GM23338 (cell line): ENCODE results near the gene HNRNPC. TPM values are rescaled to one million over a fixed set of nuclear protein-coding genes. Genes with fewer than 3 reads are reported as not detected.

ENCODE experiments used
- ATAC-seq: fragments of 200-7000 bp; cut with Tn5 transposase; 3 replicates; pipeline ENCODE4 v1.9.1; 2020
- DNase-seq: peaks from one replicate; pipeline ENCODE4 v3.0.0-alpha.2; 2015; ENCODE audit warnings: low spot score
- H2AFZ ChIP-seq: fragments of 200-600 bp; sonication (generic); 2 replicates; pipeline ENCODE4 v1.8.0; 2016; ENCODE audit warnings: antibody characterized with exemption, mild to moderate bottlenecking, moderate library complexity
- H3F3A ChIP-seq: fragments of 200-600 bp; sonication (generic); replicated peaks from 2 replicates; pipeline ENCODE4 v1.8.0; 2017; ENCODE audit warnings: antibody characterized with exemption, mixed run types, low read depth
- H3K27ac ChIP-seq: fragments of 200-600 bp; sonication (generic); 2 replicates; pipeline ENCODE4 v1.6.1; 2016; ENCODE audit warnings: low read depth
- H3K27me3 ChIP-seq: fragments of 200-600 bp; sonication (generic); 2 replicates; pipeline ENCODE4 v1.8.0; 2016; ENCODE audit warnings: mild to moderate bottlenecking, mixed run types, moderate library complexity; ENCODE audit not compliant: insufficient read depth
- H3K36me3 ChIP-seq: fragments of 200-600 bp; sonication (generic); 2 replicates; pipeline ENCODE4 v1.8.0; 2016; ENCODE audit warnings: mild to moderate bottlenecking; ENCODE audit not compliant: insufficient read depth
- H3K4me1 ChIP-seq: fragments of 200-600 bp; sonication (generic); 2 replicates; pipeline ENCODE4 v1.8.0; 2016; ENCODE audit warnings: mild to moderate bottlenecking, moderate library complexity; ENCODE audit not compliant: insufficient read depth
- H3K4me2 ChIP-seq: fragments of 200-600 bp; sonication (generic); 2 replicates; pipeline ENCODE4 v1.7.1; 2017; ENCODE audit warnings: mixed run types
- H3K4me3 ChIP-seq: fragments of 200-600 bp; sonication (generic); 2 replicates; pipeline ENCODE4 v1.6.1; 2016; ENCODE audit warnings: mixed run types
- H3K79me2 ChIP-seq: fragments of 200-600 bp; sonication (generic); replicated peaks from 2 replicates; pipeline ENCODE4 v1.8.0; 2017; ENCODE audit warnings: mild to moderate bottlenecking; ENCODE audit not compliant: insufficient read depth
- H3K9me2 ChIP-seq: fragments of 200-600 bp; sonication (generic); 2 replicates; pipeline ENCODE4 v1.8.0; 2017; ENCODE audit not compliant: insufficient read depth
- H4K20me1 ChIP-seq: fragments of 200-600 bp; sonication (generic); replicated peaks from 2 replicates; pipeline ENCODE4 v1.8.0; 2017; ENCODE audit warnings: mild to moderate bottlenecking; ENCODE audit not compliant: insufficient read depth
- H3K27ac Mint-ChIP-seq: 2 replicates; pipeline ENCODE4 v1.8.0; 2020; ENCODE audit warnings: inconsistent platforms, mild to moderate bottlenecking, moderate library complexity, mixed read lengths
- H3K27me3 Mint-ChIP-seq: 3 replicates; pipeline ENCODE4 v1.8.0; 2022; ENCODE audit warnings: low read depth, mild to moderate bottlenecking, moderate library complexity, mixed read lengths, inconsistent platforms; ENCODE audit not compliant: insufficient read depth, poor library complexity
- H3K36me3 Mint-ChIP-seq: 3 replicates; pipeline ENCODE4 v1.8.0; 2021; ENCODE audit warnings: low read depth, mild to moderate bottlenecking, inconsistent platforms, moderate library complexity, mixed read lengths
- H3K4me1 Mint-ChIP-seq: 3 replicates; pipeline ENCODE4 v1.8.0; 2020; ENCODE audit warnings: mild to moderate bottlenecking, inconsistent platforms, mixed read lengths
- H3K4me3 Mint-ChIP-seq: 3 replicates; pipeline ENCODE4 v1.8.0; 2021; ENCODE audit warnings: moderate library complexity, mild to moderate bottlenecking, inconsistent platforms, mixed read lengths
- H3K9me3 Mint-ChIP-seq: 3 replicates; pipeline ENCODE4 v1.8.0; 2020; ENCODE audit warnings: moderate library complexity, mild to moderate bottlenecking, inconsistent platforms, mixed read lengths
- CREB1 ChIP-seq: fragments of 250-450 bp; sonication (Bioruptor Pico); IDR thresholded peaks from 2 replicates; pipeline ENCODE4 v1.5.0; 2020; ENCODE audit warnings: low read depth, mild to moderate bottlenecking, moderate library complexity
- CTCF ChIP-seq, 2 experiments: fragments of 200-600 bp in 1 of 2; sonication (generic) in 1 of 2; conservative IDR thresholded peaks; 2 replicates each; pipeline versions ENCODE4 v1.5.1 to v1.6.1; 2016 to 2017; ENCODE audit warnings: antibody characterized with exemption in 2 of 2, low read depth in 2 of 2, mild to moderate bottlenecking in 2 of 2, moderate library complexity in 1 of 2
- ETS1 ChIP-seq: IDR thresholded peaks from 2 replicates; pipeline ENCODE4 v1.6.1; 2016; ENCODE audit warnings: antibody characterized with exemption
- EZH2 ChIP-seq: fragments of 200-600 bp; sonication (generic); IDR thresholded peaks from one replicate; pipeline ENCODE4 v1.8.0; 2017; ENCODE audit warnings: antibody characterized with exemption, mild to moderate bottlenecking, low read depth; ENCODE audit not compliant: unreplicated experiment
- EZH2phosphoT487 ChIP-seq: fragments of 200-600 bp; sonication (generic); IDR thresholded peaks from one replicate; pipeline ENCODE4 v1.8.1; 2018; ENCODE audit warnings: antibody characterized with exemption; ENCODE audit not compliant: unreplicated experiment
- JUNB ChIP-seq: IDR thresholded peaks from one replicate; pipeline ENCODE4 v1.6.1; 2016; ENCODE audit warnings: antibody characterized with exemption; ENCODE audit not compliant: unreplicated experiment
- NANOG ChIP-seq: IDR thresholded peaks from 2 replicates; pipeline ENCODE4 v1.6.1; 2016; ENCODE audit warnings: antibody characterized with exemption, borderline replicate concordance
- POLR2AphosphoS5 ChIP-seq: IDR thresholded peaks from 2 replicates; pipeline ENCODE4 v1.6.1; 2016; ENCODE audit warnings: antibody characterized with exemption, low read depth
- REST ChIP-seq: IDR thresholded peaks from one replicate; pipeline ENCODE4 v1.6.1; 2018; ENCODE audit warnings: antibody characterized with exemption; ENCODE audit not compliant: unreplicated experiment
- STAT1 ChIP-seq: IDR thresholded peaks from one replicate; pipeline ENCODE4 v1.6.1; 2016; ENCODE audit warnings: antibody characterized with exemption; ENCODE audit not compliant: unreplicated experiment
- ZNF114 ChIP-seq: fragments of 250-450 bp; sonication (Bioruptor Pico); IDR thresholded peaks from 2 replicates; pipeline ENCODE4 v1.5.0; 2020; ENCODE audit warnings: mild to moderate bottlenecking, moderate library complexity
- ZNF331 ChIP-seq: fragments of 250-450 bp; sonication (Bioruptor Pico); IDR thresholded peaks from 2 replicates; pipeline ENCODE4 v1.5.0; 2020; ENCODE audit warnings: low read depth, mild to moderate bottlenecking, moderate library complexity
- ZNF462 ChIP-seq: fragments of 250-450 bp; sonication (Bioruptor Pico); IDR thresholded peaks from 2 replicates; pipeline ENCODE4 v1.5.0; 2020; ENCODE audit warnings: mild to moderate bottlenecking, moderate library complexity
- polyA plus RNA-seq: library from polyadenylated mRNA; unstranded; fragments of >200 nt; fragmentation: Nextera tagmentation; extraction: Ambion mirVana; gene quantifications from 2 replicates; pipeline ENCODE4 v1.2.1, GENCODE V29; 2016
- total RNA-seq: library from RNA; depleted of rRNA; stranded (reverse); fragments of >200 nt; shearing (Covaris generic); gene quantifications from 2 replicates; pipeline ENCODE4 v1.2.3, GENCODE V29; 2014

HNRNPC gene
- total and polyA plus RNA-seq, 2 experiments from 2014 or later = 1,259 to 1,296 TPM

- Histone ChIP-seq H3K36me3 (peaks cover 65% of the 10 kb centered on the region), H3K4me3 (no peak overlapping the region), H3F3A (peaks cover 30% of the 10 kb centered on the region), H3K27ac (no peak overlapping the region; the same call in 1 of the 2 replicates), H2AFZ (no peak overlapping the region), H3K79me2 (peaks cover 100% of the 10 kb centered on the region), H3K4me1 (no peaks in the 10 kb centered on the region), H3K27me3 (no peaks in the 10 kb centered on the region), H3K9me2 (no peaks in the 10 kb centered on the region), H3K4me2 (no peak overlapping the region), H4K20me1 (peaks cover 94% of the 10 kb centered on the region)
- Mint-ChIP-seq H3K4me1 (peaks cover 30% of the 10 kb centered on the region), H3K27ac (no peak overlapping the region), H3K36me3 (peaks cover 98% of the 10 kb centered on the region), H3K4me3 (no peak overlapping the region), H3K27me3 (peaks cover 14% of the 10 kb centered on the region), H3K9me3 (no peaks in the 10 kb centered on the region)
- ATAC-seq (no peak), DNase-seq (no peak)
- no peak for TF ChIP-seq ZNF114 (CRISPR knock-in tag)
- TF ChIP-seq EZH2phosphoT487 = no peak
- no peak for TF ChIP-seq POLR2AphosphoS5
- no peak for TF ChIP-seq ZNF462
- TF ChIP-seq JUNB = no peak
- TF ChIP-seq CREB1 (CRISPR knock-in tag) = no peak
- no peak for TF ChIP-seq CTCF (conservative IDR thresholded peaks at IDR 0.05; ENCODE audit: low read depth in 2 of 2)
- no peak for TF ChIP-seq NANOG
- no peak for TF ChIP-seq EZH2
- no peak for TF ChIP-seq ZNF331
- TF ChIP-seq ETS1 = no peak
- no peak for TF ChIP-seq STAT1
- TF ChIP-seq REST = no peak
Measured at GRCh38 chr14:21251215-21251614, 18.0 kb downstream of the HNRNPC start.
